KOPT-K1 (cell line): ENCODE results near the gene LFNG.

Source experiments
- H3K27ac ChIP-seq: fragments of 200-600 bp; sonication (generic); 2 replicates; pipeline ENCODE4 v1.5.1; 2016; ENCODE audit warnings: antibody characterized with exemption, mild to moderate bottlenecking, low read depth, low read length; ENCODE audit not compliant: poor library complexity, severe bottlenecking
- H3K36me3 ChIP-seq: fragments of 200-600 bp; sonication (generic); 2 replicates; pipeline ENCODE4 v1.5.1; 2017; ENCODE audit warnings: antibody characterized with exemption, mild to moderate bottlenecking, low read length, moderate library complexity; ENCODE audit not compliant: insufficient read depth
- H3K9me3 ChIP-seq: fragments of 200-600 bp; sonication (generic); 2 replicates; pipeline ENCODE4 v1.5.1; 2017; ENCODE audit warnings: antibody characterized with exemption, low read length, mild to moderate bottlenecking; ENCODE audit not compliant: insufficient read depth, poor library complexity, severe bottlenecking

The LFNG gene

DNA sequence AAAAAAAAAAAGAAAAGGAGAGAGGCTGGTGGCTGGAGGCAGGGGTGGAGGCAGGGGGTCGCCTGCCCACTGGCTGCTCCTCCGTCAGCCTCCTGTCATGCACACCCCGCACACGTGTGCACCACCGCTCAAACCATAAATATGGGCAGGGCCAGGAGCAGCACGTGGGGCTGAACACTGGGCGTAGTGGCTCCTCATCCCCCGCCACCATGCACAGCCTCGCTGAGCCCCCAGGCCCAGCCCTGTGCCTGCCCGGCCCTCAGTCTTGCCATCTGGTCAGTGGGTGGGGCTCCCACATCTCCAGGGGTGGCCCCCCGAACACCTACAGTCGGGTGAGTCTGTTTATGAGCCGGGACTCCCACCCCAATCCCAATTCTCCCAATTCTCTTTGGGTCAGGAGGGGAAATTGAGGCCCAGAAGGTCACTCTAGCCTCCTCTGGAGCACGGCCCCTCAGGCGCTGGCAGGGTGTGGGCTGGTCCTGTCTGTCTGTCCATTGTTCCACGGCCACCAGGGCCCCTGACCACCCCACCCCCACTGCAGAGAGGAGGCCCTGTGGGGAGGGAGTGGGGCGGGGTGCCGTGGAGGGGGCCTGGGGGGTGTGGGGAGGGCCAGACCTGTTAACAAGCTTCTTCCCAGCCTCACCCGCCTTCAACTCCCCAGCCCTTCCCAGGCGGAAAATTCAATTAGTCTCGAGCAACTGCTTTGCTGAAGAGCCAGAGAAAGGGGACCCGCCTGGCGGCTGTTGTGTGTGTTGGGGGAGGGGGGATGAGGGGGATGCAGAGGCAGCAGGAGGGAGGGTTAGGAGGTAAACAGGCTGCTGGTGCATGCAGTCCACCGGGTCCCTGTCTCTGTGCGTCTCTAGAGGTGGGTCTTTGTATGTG, 23.9 kb upstream of the LFNG start:
- Histone ChIP-seq H3K36me3 (no peaks in the 10 kb centered on the region), H3K9me3 (no peaks in the 10 kb centered on the region), H3K27ac (no peak overlapping the region)

DNA sequence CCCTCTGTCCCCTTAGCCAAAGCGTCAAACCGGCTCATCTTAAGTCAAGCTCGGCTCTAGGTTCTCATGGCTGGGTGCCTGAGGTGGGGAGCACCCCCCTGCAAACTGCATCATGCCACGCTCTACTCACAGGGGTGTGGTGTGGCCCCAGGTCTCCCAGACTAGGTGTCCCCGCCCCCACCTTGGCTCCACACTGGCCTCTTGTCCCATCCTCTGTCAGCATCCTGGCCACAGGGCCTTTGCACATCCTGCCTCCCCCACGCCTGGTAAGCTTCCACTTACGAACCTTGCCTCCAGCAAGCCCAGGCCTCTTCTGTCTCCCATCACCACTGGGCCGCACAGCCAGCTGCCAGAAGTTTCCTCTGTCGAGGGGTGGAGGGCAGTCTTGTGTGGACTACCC, 23.2 kb upstream of the LFNG start:
- Histone ChIP-seq H3K9me3 (no peaks in the 10 kb centered on the region), H3K36me3 (no peaks in the 10 kb centered on the region), H3K27ac (no peak overlapping the region)

DNA sequence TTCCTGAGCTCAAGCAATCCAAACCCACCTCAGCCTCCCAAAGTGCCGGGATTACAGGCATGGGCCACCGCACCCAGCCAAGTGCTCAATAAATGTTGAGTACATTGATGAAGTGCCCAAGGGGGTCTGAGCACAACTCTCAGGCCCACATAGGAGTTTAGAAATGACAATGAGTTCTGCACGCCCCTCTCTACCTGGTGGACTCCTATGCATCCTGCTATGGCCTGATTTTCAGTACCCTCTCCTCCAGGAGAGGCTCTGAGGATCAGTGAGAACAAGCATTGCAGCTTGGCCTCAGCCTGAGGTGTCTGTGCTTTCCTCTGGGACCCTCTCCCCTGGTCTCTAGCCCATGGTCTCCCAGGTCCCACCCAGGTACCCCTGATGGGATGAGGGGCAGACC, 22.5 kb upstream of the LFNG start:
- H3K27ac ChIP-seq, result no peak overlapping the region
- H3K36me3 ChIP-seq, result no peaks in the 10 kb centered on the region
- H3K9me3 ChIP-seq, result no peaks in the 10 kb centered on the region

DNA sequence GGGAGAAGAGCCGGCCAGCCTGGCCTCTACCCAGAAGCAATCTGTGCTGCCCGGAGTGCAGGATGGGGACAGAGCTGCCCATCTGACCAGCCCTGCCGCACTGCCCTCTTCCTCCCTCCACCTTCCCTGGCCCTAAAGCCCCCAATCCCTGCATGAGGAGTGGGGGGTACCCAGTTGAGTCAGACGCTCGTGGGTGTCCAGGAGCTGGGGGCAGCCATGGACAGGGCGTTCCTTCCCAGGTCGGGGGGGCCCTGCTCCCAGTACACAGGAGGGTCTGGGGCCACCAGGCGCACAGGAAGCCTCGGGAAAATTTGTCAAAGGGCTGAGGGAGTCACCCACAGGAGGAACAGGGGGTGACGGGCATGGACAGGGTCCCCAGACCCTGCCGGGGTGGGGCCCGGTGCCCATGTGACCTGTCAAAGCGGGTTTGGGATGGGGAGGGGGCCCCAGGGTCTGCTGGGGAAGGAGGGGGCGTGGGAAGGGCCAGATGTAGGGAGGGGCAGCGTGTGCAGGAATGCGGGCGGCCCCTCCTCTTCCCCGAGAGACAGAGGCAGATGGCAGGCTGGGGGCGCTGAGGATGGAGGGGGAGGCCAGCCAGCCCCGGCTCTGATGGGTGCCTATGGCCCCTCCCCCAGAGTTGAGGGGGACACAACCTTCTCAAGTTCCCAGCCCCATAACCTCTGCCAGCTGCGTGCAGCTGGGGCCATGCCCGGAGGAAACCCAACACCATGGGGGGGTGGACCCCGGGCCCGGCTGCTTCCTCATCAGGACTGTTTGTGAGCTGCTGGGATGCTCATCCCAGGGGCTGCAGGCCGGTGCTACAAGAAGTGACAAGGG, 21.9 kb upstream of the LFNG start:
- Histone ChIP-seq H3K36me3 (no peaks in the 10 kb centered on the region), H3K9me3 (no peaks in the 10 kb centered on the region), H3K27ac (no peak overlapping the region)

DNA sequence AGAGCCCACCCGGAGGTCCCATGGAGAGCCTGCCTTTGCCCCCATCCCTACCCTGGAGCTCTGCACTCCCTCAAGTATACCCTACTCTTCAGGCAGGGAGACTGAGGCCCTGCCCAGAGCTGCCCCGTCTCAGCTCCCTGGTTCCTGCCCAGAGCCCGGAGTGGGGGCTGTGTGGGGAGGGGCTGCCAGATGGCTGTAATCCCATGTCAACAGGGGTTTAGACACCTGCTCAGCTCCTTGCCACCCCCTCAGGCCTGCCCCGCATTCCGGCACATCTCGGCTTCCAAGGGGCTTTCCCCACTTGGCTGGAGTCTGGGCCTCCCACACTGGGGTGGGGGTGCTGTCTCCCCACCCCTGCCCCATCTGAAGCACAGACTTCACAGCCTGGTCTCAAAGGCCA, 20.9 kb upstream of the LFNG start:
- Histone ChIP-seq H3K27ac (no peak overlapping the region), H3K9me3 (no peaks in the 10 kb centered on the region)

DNA sequence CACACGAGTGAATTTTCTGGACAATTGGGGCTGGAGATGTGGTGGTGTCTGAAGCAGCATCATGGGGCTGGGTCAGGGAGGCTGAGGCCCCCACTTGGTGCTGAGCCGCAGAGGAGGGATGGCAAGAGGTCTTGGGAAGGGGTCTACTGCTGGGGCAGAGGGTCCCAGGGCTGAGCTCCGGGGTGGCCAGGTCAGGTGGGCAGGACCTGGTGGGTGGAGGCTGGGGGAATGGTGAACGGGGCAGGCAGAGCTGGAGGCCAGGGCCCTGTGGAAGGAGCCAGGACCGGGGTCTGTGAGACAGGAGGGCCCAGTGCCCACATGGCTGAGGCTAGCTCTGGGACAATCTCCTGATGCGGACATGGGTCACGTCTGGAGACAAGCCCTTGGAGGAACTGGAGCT, 20.4 kb upstream of the LFNG start:
- Histone ChIP-seq H3K36me3 (no peaks in the 10 kb centered on the region), H3K27ac (no peak overlapping the region), H3K9me3 (no peaks in the 10 kb centered on the region)

More for the DNA sequence above, 20.9 kb upstream of the LFNG start:
- no peaks in the 10 kb centered on the region for H3K36me3 ChIP-seq

DNA sequence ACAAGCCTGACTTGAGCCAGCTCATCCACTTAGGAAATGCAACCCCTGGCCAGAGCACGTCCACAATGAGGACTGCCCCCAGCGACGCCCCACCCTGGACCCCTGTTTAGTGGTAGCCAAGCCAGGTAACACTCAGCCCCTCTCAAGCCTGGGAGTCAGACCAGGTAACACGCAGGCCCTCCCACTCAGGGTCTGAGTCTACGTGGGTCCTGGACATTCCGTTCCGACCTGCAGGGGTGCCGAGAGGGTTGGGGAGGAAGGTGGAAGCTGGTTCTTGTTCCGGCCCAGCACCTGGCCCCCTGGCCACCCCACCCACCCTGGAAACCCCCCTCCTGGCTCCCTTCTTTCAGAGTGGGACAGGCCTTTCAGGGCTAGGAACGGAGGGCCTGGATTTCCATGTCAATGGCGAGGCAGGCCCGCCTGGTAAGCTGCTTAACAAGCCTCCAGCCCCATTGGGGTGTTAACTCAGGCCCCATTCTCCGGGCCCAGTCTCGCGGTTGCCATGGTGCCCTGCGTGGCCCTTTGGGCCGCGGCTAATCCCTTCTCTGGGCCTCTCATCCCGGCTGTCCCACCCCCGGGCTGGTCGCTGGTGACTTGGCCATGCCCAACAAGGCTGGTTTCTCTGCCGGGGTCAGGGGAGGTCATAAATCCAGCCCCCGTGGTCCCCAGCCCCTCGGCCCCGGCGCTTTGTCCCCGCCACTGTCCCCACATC, 19.7 kb upstream of the LFNG start:
- no peak overlapping the region for H3K27ac ChIP-seq
- H3K9me3 ChIP-seq, result no peaks in the 10 kb centered on the region
- no peaks in the 10 kb centered on the region for H3K36me3 ChIP-seq

DNA sequence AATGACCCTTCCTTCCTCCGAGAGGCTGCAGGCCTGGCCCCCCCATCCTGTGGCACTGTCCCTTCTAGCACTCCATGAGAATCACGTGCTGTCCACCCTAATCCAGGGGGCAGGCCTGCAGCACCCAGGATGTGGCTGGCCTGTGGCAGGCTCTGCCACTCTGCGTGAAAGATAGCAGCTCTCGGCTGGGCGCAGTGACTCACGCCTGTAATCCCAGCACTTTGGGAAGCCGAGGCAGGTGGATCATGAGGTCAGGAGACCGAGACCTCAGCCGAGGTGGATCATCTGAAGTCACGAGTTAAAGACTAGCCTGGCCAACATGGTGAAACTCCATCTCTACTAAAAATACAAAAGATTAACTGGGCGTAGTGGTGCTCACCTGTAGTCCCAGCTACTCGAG, 18.9 kb upstream of the LFNG start:
- Histone ChIP-seq H3K36me3 (no peaks in the 10 kb centered on the region), H3K9me3 (no peaks in the 10 kb centered on the region), H3K27ac (no peak overlapping the region)

DNA sequence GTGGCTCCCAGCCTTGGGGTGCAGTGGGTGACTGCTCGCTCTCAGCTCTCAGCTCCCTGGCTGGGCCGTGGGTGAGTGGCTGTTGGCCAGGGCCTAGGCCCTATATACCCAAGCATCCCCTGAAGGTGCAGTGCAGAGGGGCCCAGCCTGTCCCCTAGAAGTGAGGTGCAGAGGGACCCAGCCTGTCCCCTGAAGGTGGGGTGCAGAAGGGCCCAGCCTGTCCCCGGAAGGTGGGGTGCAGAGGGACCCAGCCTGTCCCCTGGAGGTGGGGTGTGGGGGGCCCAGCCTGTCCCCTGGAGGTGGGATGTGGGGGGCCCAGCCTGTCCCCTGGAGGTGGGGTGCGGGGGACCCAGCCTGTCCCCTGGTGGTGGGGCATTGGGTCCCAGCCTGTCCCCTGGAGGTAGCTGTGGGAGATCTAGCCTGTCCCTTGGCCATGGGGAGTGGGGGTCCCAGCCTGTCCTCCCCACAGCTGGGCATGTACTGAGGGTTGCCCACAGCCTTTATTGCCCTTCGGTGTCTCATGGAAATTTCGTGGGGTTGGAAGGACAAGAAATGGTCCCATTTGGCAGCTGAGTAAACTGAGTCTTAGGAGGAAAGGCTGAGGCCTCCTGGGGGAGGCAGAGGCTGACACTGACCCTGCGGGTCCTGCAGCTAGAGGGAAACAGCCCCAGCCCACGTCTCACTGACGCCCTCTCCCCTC, 17.5 kb upstream of the LFNG start:
- no peaks in the 10 kb centered on the region for H3K36me3 ChIP-seq
- no peaks in the 10 kb centered on the region for H3K9me3 ChIP-seq
- H3K27ac ChIP-seq, result no peak overlapping the region

DNA sequence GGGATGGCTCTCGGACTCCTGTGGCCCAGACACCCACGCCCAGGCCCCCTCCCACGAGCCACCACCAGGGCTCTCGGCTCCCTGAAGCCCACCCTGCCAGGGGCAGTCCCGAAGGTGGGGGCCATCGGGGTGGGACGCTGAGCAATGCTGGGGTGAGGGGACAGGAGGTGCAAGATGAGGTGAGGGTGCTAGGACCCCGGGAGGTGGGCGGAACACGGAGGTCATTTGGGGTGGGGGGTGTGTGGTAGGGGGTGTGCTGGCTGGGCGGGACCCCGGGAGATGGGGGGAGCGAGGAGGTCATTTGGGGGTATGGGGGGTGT, 17.0 kb upstream of the LFNG start:
- no peaks in the 10 kb centered on the region for H3K9me3 ChIP-seq
- no peaks in the 10 kb centered on the region for H3K36me3 ChIP-seq
- no peak overlapping the region for H3K27ac ChIP-seq

DNA sequence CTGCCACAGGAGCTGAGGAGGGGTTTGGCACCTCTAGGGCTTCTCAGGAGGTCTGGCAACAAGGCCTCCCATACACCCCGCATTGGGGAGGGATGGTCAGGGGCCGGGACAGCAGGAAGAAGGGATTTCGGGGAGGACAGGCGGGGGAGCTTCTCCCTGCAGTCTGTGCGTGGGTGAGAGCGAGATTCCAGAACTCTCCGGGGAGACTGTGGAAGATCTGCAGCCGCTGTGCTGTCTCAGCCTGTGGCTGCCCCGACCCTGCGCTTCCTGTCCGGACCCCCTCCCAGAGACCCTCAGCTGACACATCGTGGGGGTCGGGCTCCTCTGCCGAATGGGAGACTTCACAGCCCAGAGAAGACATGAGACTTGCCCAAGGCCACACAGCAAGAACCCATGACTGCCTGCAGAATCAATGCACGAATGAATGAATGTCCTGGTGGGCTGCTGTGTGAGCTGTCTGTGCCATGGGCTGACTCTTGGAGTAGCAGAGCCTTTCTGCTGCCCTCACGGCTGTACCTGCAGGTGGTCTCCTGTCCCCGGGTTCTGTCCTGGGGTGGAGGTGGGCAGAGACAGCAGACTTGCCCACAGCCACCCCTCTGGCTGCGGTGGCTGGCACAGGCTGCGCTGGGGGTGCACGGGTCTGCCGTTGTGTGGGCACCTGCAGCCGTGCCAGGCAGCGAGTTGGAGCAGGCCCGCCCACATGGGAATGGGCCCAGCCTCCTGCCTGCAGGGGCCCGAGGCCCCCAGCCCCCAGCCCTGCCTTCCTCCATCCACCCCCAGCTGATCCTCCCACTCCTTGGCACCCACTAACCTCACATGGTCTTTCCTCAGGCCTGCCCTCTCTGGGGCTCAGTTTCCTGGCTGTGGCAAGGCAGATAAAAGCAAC, 16.3 kb upstream of the LFNG start:
- H3K9me3 ChIP-seq, result no peaks in the 10 kb centered on the region
- H3K36me3 ChIP-seq, result no peaks in the 10 kb centered on the region
- H3K27ac ChIP-seq, result peak overlapping the region; percentile 15

DNA sequence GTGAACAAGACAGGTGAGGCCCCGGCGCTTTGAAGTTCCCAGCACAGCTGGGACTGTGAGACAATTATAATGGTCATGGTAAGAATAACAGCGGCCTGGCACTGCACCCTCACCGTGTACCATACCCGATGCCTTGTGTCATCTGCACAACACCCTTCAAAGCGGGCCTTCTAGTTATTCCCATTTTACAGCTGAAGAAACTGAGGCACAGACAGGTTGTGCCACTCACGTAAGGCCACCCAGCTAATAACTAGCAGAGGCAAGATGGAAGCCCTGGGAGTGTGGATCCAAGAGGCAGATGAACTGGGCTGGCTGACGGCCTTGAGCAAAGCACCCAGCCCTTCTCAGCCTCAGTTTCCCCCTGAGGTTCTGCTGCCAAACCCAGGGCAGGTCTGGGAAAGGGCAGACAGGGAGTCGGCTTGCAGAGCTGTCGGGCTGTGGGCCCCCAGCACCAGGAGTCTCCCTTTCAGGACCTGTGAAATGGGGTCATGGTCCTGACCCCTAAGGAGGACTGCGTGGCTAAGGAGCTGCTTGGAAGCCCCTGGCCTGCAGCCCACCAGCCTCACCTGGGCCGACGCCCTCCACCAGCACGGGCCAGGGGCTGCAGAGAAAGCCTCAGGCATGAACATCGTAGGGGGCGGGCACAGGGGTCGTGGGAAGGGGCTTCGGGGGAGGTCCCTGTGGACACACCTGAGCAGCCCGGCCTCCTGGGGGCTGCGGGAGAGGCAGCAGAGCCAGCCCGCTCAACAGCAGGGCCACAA, 15.3 kb upstream of the LFNG start:
- Histone ChIP-seq H3K27ac (peak overlapping the region; percentile 15), H3K9me3 (no peaks in the 10 kb centered on the region), H3K36me3 (no peaks in the 10 kb centered on the region)

DNA sequence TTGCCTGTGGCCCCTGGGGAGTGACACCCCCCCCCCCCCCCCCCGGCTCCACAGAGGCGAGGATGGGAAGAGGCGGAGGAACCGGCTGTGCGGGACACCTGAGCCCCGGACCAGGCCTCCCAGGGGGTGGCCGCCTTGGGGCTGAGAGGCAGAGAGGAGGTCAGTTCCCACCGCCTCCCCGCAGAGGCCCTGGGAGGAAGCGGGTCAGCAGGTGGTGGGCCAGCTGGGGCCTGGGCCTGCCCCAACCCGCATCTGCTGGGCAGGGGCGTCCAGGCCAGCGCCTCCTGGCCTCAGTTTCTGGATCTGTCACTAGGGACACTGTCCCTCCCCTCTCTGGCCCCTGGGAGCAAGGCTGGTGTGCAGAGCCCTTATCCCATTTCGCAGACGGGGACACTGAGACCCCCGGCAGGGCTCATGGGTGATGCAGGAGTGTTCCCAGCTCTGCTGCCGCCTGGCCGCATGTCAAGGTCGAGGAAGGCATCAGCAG, 14.6 kb upstream of the LFNG start:
- no peaks in the 10 kb centered on the region for H3K36me3 ChIP-seq
- H3K9me3 ChIP-seq, result no peaks in the 10 kb centered on the region
- H3K27ac ChIP-seq, result no peak overlapping the region
